ENCODE measurements around the gene COLGALT1.

COLGALT1 gene

GRCh38 chr19:17624314-17624991, 69.0 kb downstream of the COLGALT1 start:
- no peak for DNase-seq (ENCODE audit: low spot score)

GRCh38 chr19:17625043-17625442, 69.6 kb downstream of the COLGALT1 start:
- DNase-seq (ENCODE audit: low spot score) = no peak

DNA sequence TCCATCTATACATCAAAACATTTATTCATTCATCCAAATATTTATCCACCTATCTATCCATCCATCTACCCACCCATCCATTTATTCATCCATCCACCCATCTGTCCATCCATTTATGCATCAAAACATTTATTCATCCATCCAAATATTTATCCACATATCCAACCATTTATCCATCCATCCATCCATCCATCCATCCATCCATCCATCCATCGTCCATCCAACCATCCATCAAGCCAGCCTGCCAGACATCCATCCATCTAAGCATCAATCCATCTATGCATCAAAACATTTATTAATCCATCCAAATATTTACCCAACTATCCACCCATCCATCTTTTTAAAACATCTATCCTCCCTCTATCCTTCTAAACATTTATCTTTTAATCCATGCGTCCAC, 70.5 kb downstream of the COLGALT1 start:
- DNase-seq (ENCODE audit: low spot score) = no peak

GRCh38 chr19:17626456-17627015, 71.1 kb downstream of the COLGALT1 start:
- no peak for DNase-seq (ENCODE audit: low spot score)

GRCh38 chr19:17627161-17627560, 71.7 kb downstream of the COLGALT1 start:
- DNase-seq (ENCODE audit: low spot score) = no peak

- DNase-seq (ENCODE audit: low spot score) = no peak
Measured at GRCh38 chr19:17627921-17628320, 72.5 kb downstream of the COLGALT1 start.

DNA sequence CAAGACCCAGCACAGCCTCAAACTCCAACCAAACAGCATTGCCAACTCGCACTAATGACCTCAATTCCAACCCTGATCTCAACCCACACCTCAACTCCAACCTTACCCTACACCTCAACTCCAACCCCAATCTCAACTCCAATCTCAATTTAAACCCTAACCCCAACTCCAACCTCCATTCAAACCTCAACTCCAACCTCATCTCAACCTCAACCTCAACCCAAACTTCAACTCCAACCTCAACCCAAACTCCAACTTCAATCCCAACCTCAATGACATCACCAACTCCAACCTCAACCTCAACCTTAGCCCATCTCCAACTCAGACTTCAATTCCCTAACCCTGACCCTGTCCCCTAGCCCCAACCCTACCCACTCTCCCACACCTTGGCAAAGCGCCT, 74.3 kb downstream of the COLGALT1 start:
- no peak for DNase-seq (ENCODE audit: low spot score)

DNA sequence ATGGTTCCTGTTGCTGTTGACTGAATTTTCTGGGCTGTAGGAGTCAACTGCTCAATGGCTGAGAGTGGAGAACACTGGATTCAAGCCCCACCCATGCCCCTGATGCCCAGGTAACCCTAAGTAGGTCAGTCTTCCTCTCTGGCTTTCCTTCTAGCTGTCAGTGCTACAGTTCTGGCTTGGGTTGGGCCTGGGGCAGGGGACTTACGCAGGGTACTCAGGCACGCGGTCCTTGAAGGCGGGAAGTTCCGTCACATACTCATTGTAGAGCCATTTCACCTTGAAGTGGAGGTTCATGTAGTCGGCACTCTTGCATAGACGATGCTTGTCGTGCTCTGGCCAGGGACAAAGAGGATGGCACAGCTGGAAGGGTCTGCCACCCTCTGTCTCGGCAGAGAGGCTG, 77.1 kb downstream of the COLGALT1 start:
- DNase-seq (ENCODE audit: low spot score) = no peak
